Vagina (tissue), 2 donors: ENCODE results near the gene KCP. TPM values are rescaled to one million over a fixed set of nuclear protein-coding genes. Genes with fewer than 3 reads are reported as not detected.
A peak's percentile ranks its signal among the peaks of the same experiment; 100 is the strongest.

Source experiments
- DNase-seq, 2 donors: peaks; one replicate each; pipeline ENCODE4 v3.0.0-alpha.2; 2017; ENCODE audit errors: extremely low spot score in 2 of 2
- H3K27ac ChIP-seq: fragments of 200-600 bp; sonication (generic); one replicate; pipeline ENCODE4 v1.5.1; 2019
- H3K27me3 ChIP-seq: fragments of 200-600 bp; sonication (generic); one replicate; pipeline ENCODE4 v1.5.1; 2019
- H3K36me3 ChIP-seq, 2 donors: fragments of 200-600 bp; sonication (generic); one replicate each; pipeline ENCODE4 v1.5.1; 2017 to 2019
- H3K4me1 ChIP-seq: fragments of 200-600 bp; sonication (generic); one replicate; pipeline ENCODE4 v1.5.1; 2019
- H3K4me3 ChIP-seq, 2 donors: fragments of 200-600 bp; sonication (generic); 1 replicate in 1 of 2; 2 replicates in 1 of 2; pipeline ENCODE4 v1.5.1; 2016 to 2019
- H3K9me3 ChIP-seq: fragments of 200-600 bp; sonication (generic); one replicate; pipeline ENCODE4 v1.5.1; 2019
- CTCF ChIP-seq, 3 experiments: fragments of 450-650 bp in 2 of 3; fragments of 200-600 bp in 1 of 3; sonication (generic) in 1 of 3; IDR thresholded peaks; one replicate each; pipeline ENCODE4 v1.5.1; 2017 to 2019; ENCODE audit warnings: antibody characterized with exemption in 3 of 3, mild to moderate bottlenecking in 2 of 3, moderate library complexity in 2 of 3
- POLR2A ChIP-seq, 2 donors: fragments of 450-650 bp; IDR thresholded peaks; one replicate each; pipeline ENCODE4 v1.6.1; 2017; ENCODE audit warnings: antibody characterized with exemption in 2 of 2, mild to moderate bottlenecking in 2 of 2, moderate library complexity in 2 of 2
- POLR2AphosphoS5 ChIP-seq, 2 donors: sonication (generic); formaldehyde crosslinking; IDR thresholded peaks; one replicate each; pipeline ENCODE4 v1.9.0; 2017; ENCODE audit warnings: antibody characterized with exemption in 2 of 2, mild to moderate bottlenecking in 2 of 2, low read depth in 1 of 2; ENCODE audit not compliant: insufficient read depth in 1 of 2
- intact Hi-C: fragments of 100-400 bp; cut with DNase I; formaldehyde crosslinking; loops from one replicate; pipeline ENCODE4 v1.15.1; 2023
- total RNA-seq: library from RNA; depleted of rRNA; stranded (reverse); fragments of >200 nt; gene quantifications from one replicate; pipeline ENCODE4 v1.2.3, GENCODE V29; 2016

Gene KCP
- total RNA-seq, 1 donor from 2014 or later, result 1.2 TPM

- no peak for DNase-seq
- Histone ChIP-seq H3K36me3 (no peaks in the 10 kb centered on the region), H3K9me3 (no peaks in the 10 kb centered on the region), H3K4me3 (no peak overlapping the region), H3K27ac (no peak overlapping the region), H3K4me1 (no peaks in the 10 kb centered on the region), H3K27me3 (no peaks in the 10 kb centered on the region)
- intact Hi-C loops, result no loop called here
- TF ChIP-seq POLR2A (IDR thresholded peaks at IDR 0.05) (no peak), CTCF (IDR thresholded peaks at IDR 0.05) (no peak), POLR2AphosphoS5 (IDR thresholded peaks at IDR 0.05; ENCODE audit: insufficient read depth in 1 of 2, low read depth in 1 of 2) (no peak)
These were observed 24.9 kb downstream of the KCP start for GRCh38 chr7:128885370-128886187.

- H3K27me3 ChIP-seq, result no peaks in the 10 kb centered on the region
- intact Hi-C loops, result no loop called here
- no peaks in the 10 kb centered on the region for H3K9me3 ChIP-seq
- TF ChIP-seq POLR2AphosphoS5 (IDR thresholded peaks at IDR 0.05; ENCODE audit: insufficient read depth in 1 of 2, low read depth in 1 of 2) (no peak), CTCF (IDR thresholded peaks at IDR 0.05) (no peak)
- H3K4me3 ChIP-seq, result no peak overlapping the region
- H3K4me1 ChIP-seq, result no peaks in the 10 kb centered on the region
- H3K36me3 ChIP-seq, result no peaks in the 10 kb centered on the region
- DNase-seq, result no peak
- H3K27ac ChIP-seq, result no peak overlapping the region
These were observed 25.7 kb downstream of the KCP start for GRCh38 chr7:128884561-128885369.

GRCh38 chr7:128883622-128884448 is 26.7 kb downstream of the KCP start:
- H3K4me1 ChIP-seq, result no peaks in the 10 kb centered on the region
- DNase-seq, result no peak
- no peaks in the 10 kb centered on the region for H3K9me3 ChIP-seq
- H3K36me3 ChIP-seq, result no peaks in the 10 kb centered on the region
- intact Hi-C loops, result no loop called here
- no peak overlapping the region for H3K27ac ChIP-seq
- no peaks in the 10 kb centered on the region for H3K27me3 ChIP-seq
- H3K4me3 ChIP-seq, result no peak overlapping the region
- TF ChIP-seq POLR2A (IDR thresholded peaks at IDR 0.05) (no peak), CTCF (IDR thresholded peaks at IDR 0.05) (peak; percentile 92 to 94 (median 92))

GRCh38 chr7:128882134-128882533 is 28.4 kb downstream of the KCP start:
- Histone ChIP-seq H3K4me1 (no peaks in the 10 kb centered on the region), H3K36me3 (no peaks in the 10 kb centered on the region), H3K4me3 (no peak overlapping the region), H3K27me3 (no peaks in the 10 kb centered on the region), H3K9me3 (no peaks in the 10 kb centered on the region), H3K27ac (no peak overlapping the region)
- intact Hi-C loops, result no loop called here
- DNase-seq, result no peak
- TF ChIP-seq CTCF (IDR thresholded peaks at IDR 0.05), result no peak
- no peak for TF ChIP-seq POLR2AphosphoS5 (IDR thresholded peaks at IDR 0.05; ENCODE audit: insufficient read depth in 1 of 2, low read depth in 1 of 2)
- TF ChIP-seq POLR2A (IDR thresholded peaks at IDR 0.05), result no peak
